Neural cell (in vitro differentiated cells): ENCODE data around the gene SHMT2. TPM values are rescaled to one million over a fixed set of nuclear protein-coding genes. Genes with fewer than 3 reads are reported as not detected.

Experiments
- H2AFZ ChIP-seq: fragments of 200-600, 300-800 bp; sonication (generic), shearing (Covaris generic); 2 replicates; pipeline ENCODE4 v1.6.0; 2014; ENCODE audit warnings: low read depth, mild to moderate bottlenecking, antibody characterized with exemption, low read length, moderate library complexity
- H3F3A ChIP-seq: fragments of 200-600 bp; shearing (Covaris generic); 2 replicates; pipeline ENCODE4 v1.6.1; 2016; ENCODE audit warnings: mild to moderate bottlenecking, moderate library complexity, mixed read lengths, antibody characterized with exemption, low read length; ENCODE audit not compliant: insufficient read depth, poor library complexity, severe bottlenecking
- H3K27ac ChIP-seq: fragments of 200-600, 300-800 bp; sonication (generic), shearing (Covaris generic); 2 replicates; pipeline ENCODE4 v1.5.1; 2014; ENCODE audit warnings: mild to moderate bottlenecking, low read length, moderate library complexity
- H3K27me3 ChIP-seq: fragments of 300-800, 200-600 bp; sonication (generic), shearing (Covaris generic); 2 replicates; pipeline ENCODE4 v1.6.0; 2014; ENCODE audit warnings: mild to moderate bottlenecking, low read depth, low read length, moderate library complexity; ENCODE audit not compliant: insufficient read depth
- H3K36me3 ChIP-seq: fragments of 300-800, 200-600 bp; sonication (generic), shearing (Covaris generic); 2 replicates; pipeline ENCODE4 v1.5.1; 2014; ENCODE audit warnings: mild to moderate bottlenecking, antibody characterized with exemption, low read length, moderate library complexity; ENCODE audit not compliant: insufficient read depth
- H3K4me2 ChIP-seq: fragments of 300-800, 200-600 bp; sonication (generic), shearing (Covaris generic); 2 replicates; pipeline ENCODE4 v1.6.0; 2014; ENCODE audit warnings: mild to moderate bottlenecking, low read length
- H3K4me3 ChIP-seq: fragments of 300-800, 200-600 bp; sonication (generic), shearing (Covaris generic); 2 replicates; pipeline ENCODE4 v1.5.1; 2014; ENCODE audit warnings: mild to moderate bottlenecking, low read length, moderate library complexity
- H3K79me2 ChIP-seq: fragments of 200-600 bp; shearing (Covaris generic); replicated peaks from 2 replicates; pipeline ENCODE4 v1.6.0; 2014; ENCODE audit warnings: mild to moderate bottlenecking, low read length, moderate library complexity; ENCODE audit not compliant: insufficient read depth
- H3K9ac ChIP-seq: fragments of 300-800, 200-600 bp; sonication (generic), shearing (Covaris generic); 2 replicates; pipeline ENCODE4 v1.6.1; 2016; ENCODE audit warnings: mild to moderate bottlenecking, low read length, mixed read lengths
- H3K9me2 ChIP-seq: fragments of 200-600 bp; shearing (Covaris generic); 2 replicates; pipeline ENCODE4 v1.6.1; 2016; ENCODE audit warnings: mild to moderate bottlenecking, low read length, mixed read lengths; ENCODE audit not compliant: insufficient read depth
- H3K9me3 ChIP-seq: fragments of 200-600, 300-800 bp; sonication (generic), shearing (Covaris generic); 2 replicates; pipeline ENCODE4 v1.6.1; 2016; ENCODE audit warnings: mild to moderate bottlenecking, mixed run types, low read length, moderate library complexity, mixed read lengths
- H4K20me1 ChIP-seq: fragments of 200-600 bp; shearing (Covaris generic); 2 replicates; pipeline ENCODE4 v1.6.1; 2016; ENCODE audit warnings: mild to moderate bottlenecking, mixed run types; ENCODE audit not compliant: insufficient read depth
- EP300 ChIP-seq: fragments of 450-650 bp; conservative IDR thresholded peaks from 2 replicates; pipeline ENCODE4 v1.6.1; 2014; ENCODE audit warnings: antibody characterized with exemption, mild to moderate bottlenecking, moderate library complexity; ENCODE audit not compliant: poor library complexity, severe bottlenecking
- EZH2 ChIP-seq: fragments of 200-600, 300-800 bp; shearing (Covaris generic), sonication (generic); IDR thresholded peaks from 2 replicates; pipeline ENCODE4 v1.6.1; 2014; ENCODE audit warnings: antibody characterized with exemption, low read length, borderline replicate concordance, mild to moderate bottlenecking; ENCODE audit not compliant: insufficient read depth, poor library complexity, severe bottlenecking
- MXI1 ChIP-seq: fragments of 450-650 bp; conservative IDR thresholded peaks from 2 replicates; pipeline ENCODE4 v1.6.1; 2014; ENCODE audit warnings: antibody characterized with exemption, mild to moderate bottlenecking; ENCODE audit not compliant: poor library complexity, severe bottlenecking
- POLR2AphosphoS5 ChIP-seq: IDR thresholded peaks from 2 replicates; pipeline ENCODE4 v1.6.1; 2012
- RAD21 ChIP-seq: fragments of 450-650 bp; conservative IDR thresholded peaks from 2 replicates; pipeline ENCODE4 v1.6.1; 2014; ENCODE audit warnings: antibody characterized with exemption, mild to moderate bottlenecking, moderate library complexity
- SMC3 ChIP-seq: fragments of 450-650 bp; conservative IDR thresholded peaks from 2 replicates; pipeline ENCODE4 v1.6.1; 2014; ENCODE audit warnings: antibody characterized with exemption, mild to moderate bottlenecking, moderate library complexity; ENCODE audit not compliant: poor library complexity
- TAF1 ChIP-seq: IDR thresholded peaks from 2 replicates; pipeline ENCODE4 v1.6.1; 2012; ENCODE audit warnings: low read depth
- polyA plus RNA-seq: library from polyadenylated mRNA; depleted of rRNA; stranded (reverse); fragments of >200 nt; gene quantifications from 2 replicates; pipeline ENCODE4 v1.2.3, GENCODE V29; 2014
- TF ChIP-seq, protein P1 (sequence below): fragments of 450-650 bp; IDR thresholded peaks from 2 replicates; pipeline ENCODE4 v1.5.1; 2014; ENCODE audit warnings: antibody characterized with exemption, mild to moderate bottlenecking, moderate library complexity; ENCODE audit not compliant: poor library complexity, severe bottlenecking
- TF ChIP-seq, protein P2 (sequence below): IDR thresholded peaks from 2 replicates; pipeline ENCODE4 v1.6.1; 2012; ENCODE audit warnings: borderline replicate concordance

Gene SHMT2
- polyA plus RNA-seq, 1 donor from 2014 or later, result 38.2 TPM

DNA sequence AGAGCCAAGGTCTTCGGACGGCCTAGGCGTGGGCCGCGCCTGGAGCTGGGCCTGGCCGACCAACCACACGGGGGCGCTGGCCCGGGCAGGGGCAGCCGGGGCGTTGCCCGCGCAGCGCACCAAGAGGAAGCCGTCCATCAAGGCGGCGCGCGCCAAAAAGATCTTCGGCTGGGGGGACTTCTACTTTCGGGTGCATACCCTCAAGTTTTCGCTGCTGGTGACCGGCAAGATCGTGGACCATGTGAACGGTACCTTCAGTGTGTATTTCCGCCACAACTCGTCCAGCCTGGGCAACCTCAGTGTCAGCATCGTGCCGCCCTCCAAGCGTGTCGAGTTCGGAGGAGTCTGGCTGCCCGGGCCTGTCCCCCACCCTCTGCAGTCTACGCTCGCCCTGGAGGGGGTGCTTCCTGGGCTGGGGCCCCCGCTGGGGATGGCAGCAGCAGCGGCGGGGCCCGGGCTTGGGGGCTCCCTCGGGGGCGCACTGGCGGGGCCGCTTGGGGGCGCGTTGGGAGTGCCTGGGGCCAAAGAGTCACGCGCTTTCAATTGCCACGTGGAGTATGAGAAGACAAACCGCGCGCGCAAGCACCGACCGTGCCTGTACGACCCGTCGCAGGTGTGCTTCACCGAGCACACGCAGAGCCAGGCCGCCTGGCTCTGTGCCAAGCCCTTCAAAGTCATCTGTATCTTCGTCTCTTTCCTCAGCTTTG is 4.4 kb upstream of the SHMT2 start:
- H4K20me1 ChIP-seq, result no peaks in the 10 kb centered on the region
- H3K27ac ChIP-seq, result no peak overlapping the region
- no peak overlapping the region for H3K4me2 ChIP-seq
- no peak overlapping the region for H3K4me3 ChIP-seq
- no peaks in the 10 kb centered on the region for H3F3A ChIP-seq
- peaks cover 78% of the 10 kb centered on the region for H3K27me3 ChIP-seq
- TF ChIP-seq, protein P1, sequence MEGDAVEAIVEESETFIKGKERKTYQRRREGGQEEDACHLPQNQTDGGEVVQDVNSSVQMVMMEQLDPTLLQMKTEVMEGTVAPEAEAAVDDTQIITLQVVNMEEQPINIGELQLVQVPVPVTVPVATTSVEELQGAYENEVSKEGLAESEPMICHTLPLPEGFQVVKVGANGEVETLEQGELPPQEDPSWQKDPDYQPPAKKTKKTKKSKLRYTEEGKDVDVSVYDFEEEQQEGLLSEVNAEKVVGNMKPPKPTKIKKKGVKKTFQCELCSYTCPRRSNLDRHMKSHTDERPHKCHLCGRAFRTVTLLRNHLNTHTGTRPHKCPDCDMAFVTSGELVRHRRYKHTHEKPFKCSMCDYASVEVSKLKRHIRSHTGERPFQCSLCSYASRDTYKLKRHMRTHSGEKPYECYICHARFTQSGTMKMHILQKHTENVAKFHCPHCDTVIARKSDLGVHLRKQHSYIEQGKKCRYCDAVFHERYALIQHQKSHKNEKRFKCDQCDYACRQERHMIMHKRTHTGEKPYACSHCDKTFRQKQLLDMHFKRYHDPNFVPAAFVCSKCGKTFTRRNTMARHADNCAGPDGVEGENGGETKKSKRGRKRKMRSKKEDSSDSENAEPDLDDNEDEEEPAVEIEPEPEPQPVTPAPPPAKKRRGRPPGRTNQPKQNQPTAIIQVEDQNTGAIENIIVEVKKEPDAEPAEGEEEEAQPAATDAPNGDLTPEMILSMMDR, result peak; percentile 30
- no peak for TF ChIP-seq RAD21
- H3K9me2 ChIP-seq, result no peaks in the 10 kb centered on the region
- H3K36me3 ChIP-seq, result no peaks in the 10 kb centered on the region
- H3K79me2 ChIP-seq, result no peaks in the 10 kb centered on the region
- H3K9me3 ChIP-seq, result no peaks in the 10 kb centered on the region
- no peak overlapping the region for H3K9ac ChIP-seq
- H2AFZ ChIP-seq, result no peak overlapping the region

DNA sequence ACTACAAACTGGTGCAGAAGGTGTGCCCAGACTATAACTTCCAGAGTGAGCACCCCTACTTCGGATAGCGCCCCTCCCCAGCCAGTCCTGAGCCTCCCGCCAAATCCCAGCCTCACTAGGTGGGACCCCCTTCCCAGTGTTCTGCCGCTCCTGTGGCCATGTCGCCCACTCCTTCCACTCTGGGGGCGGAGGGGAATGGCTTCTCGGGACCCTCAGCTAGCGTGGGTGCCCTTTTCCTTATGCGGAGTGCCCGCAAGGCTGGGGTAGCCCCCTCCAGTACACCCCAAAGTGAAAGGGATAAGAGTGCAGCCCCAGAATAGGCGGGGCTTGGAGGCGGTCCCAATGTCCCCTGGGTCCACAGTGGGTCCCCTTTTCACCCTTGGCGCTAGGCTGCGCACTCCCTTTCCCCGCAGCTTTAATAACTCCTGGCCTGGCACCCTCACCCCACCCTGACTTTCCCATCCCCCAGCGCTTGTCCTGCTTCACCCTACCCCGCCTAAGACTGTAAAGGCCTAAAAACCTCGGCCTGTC is 3.8 kb upstream of the SHMT2 start:
- peaks cover 72% of the 10 kb centered on the region for H3K27me3 ChIP-seq
- no peaks in the 10 kb centered on the region for H3K9me3 ChIP-seq
- no peak overlapping the region for H3K4me2 ChIP-seq
- H3K9me2 ChIP-seq, result no peaks in the 10 kb centered on the region
- no peaks in the 10 kb centered on the region for H4K20me1 ChIP-seq
- no peaks in the 10 kb centered on the region for H3K36me3 ChIP-seq
- no peak overlapping the region for H3K27ac ChIP-seq
- H3F3A ChIP-seq, result no peaks in the 10 kb centered on the region
- no peaks in the 10 kb centered on the region for H3K79me2 ChIP-seq
- TF ChIP-seq, protein P2, sequence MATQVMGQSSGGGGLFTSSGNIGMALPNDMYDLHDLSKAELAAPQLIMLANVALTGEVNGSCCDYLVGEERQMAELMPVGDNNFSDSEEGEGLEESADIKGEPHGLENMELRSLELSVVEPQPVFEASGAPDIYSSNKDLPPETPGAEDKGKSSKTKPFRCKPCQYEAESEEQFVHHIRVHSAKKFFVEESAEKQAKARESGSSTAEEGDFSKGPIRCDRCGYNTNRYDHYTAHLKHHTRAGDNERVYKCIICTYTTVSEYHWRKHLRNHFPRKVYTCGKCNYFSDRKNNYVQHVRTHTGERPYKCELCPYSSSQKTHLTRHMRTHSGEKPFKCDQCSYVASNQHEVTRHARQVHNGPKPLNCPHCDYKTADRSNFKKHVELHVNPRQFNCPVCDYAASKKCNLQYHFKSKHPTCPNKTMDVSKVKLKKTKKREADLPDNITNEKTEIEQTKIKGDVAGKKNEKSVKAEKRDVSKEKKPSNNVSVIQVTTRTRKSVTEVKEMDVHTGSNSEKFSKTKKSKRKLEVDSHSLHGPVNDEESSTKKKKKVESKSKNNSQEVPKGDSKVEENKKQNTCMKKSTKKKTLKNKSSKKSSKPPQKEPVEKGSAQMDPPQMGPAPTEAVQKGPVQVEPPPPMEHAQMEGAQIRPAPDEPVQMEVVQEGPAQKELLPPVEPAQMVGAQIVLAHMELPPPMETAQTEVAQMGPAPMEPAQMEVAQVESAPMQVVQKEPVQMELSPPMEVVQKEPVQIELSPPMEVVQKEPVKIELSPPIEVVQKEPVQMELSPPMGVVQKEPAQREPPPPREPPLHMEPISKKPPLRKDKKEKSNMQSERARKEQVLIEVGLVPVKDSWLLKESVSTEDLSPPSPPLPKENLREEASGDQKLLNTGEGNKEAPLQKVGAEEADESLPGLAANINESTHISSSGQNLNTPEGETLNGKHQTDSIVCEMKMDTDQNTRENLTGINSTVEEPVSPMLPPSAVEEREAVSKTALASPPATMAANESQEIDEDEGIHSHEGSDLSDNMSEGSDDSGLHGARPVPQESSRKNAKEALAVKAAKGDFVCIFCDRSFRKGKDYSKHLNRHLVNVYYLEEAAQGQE, result no peak
- TF ChIP-seq TAF1 (no peak), SMC3 (no peak), EZH2 (no peak), MXI1 (no peak), RAD21 (no peak), POLR2AphosphoS5 (no peak), EP300 (no peak)
- TF ChIP-seq, protein P1, result no peak
- H3K9ac ChIP-seq, result no peak overlapping the region
- no peak overlapping the region for H2AFZ ChIP-seq
- H3K4me3 ChIP-seq, result no peak overlapping the region
